K562 (cell line): ENCODE data around the gene ZBTB22. TPM values are rescaled to one million over a fixed set of nuclear protein-coding genes. Genes with fewer than 3 reads are reported as not detected.

Experiments
- BRD9 ChIP-seq: fragments of 450-650 bp; IDR thresholded peaks from 2 replicates; pipeline ENCODE4 v1.6.1; 2018; ENCODE audit warnings: low read depth; ENCODE audit not compliant: partially characterized antibody
- CREM ChIP-seq: IDR thresholded peaks from 2 replicates; pipeline ENCODE4 v1.6.1; 2014; ENCODE audit warnings: antibody characterized with exemption, low read depth
- GABPA ChIP-seq: fragments of 200-800 bp; sonication (Bioruptor generic); conservative IDR thresholded peaks from 2 replicates; pipeline ENCODE4 v1.6.1; 2016; ENCODE audit warnings: low read depth, missing genetic modification characterization, missing compliant biosample characterization
- HOMEZ ChIP-seq: fragments of 250-450 bp; sonication (Bioruptor Pico); IDR thresholded peaks from 2 replicates; pipeline ENCODE4 v1.4.0; 2020; ENCODE audit warnings: mild to moderate bottlenecking, moderate library complexity
- MITF ChIP-seq: IDR thresholded peaks from 2 replicates; pipeline ENCODE4 v1.6.1; 2014; ENCODE audit warnings: antibody characterized with exemption
- NCOA1 ChIP-seq: fragments of 450-650 bp; IDR thresholded peaks from 2 replicates; pipeline ENCODE4 v1.6.1; 2016; ENCODE audit warnings: low read depth
- NCOR1 ChIP-seq: fragments of 450-650 bp; IDR thresholded peaks from 2 replicates; pipeline ENCODE4 v1.6.1; 2016; ENCODE audit warnings: mild to moderate bottlenecking, moderate library complexity
- NRF1 ChIP-seq, 2 experiments: fragments of 450-650 bp; IDR thresholded peaks in 1 of 2; conservative IDR thresholded peaks in 1 of 2; 2 replicates each; pipeline ENCODE4 v1.6.1; 2014; ENCODE audit warnings: mild to moderate bottlenecking in 2 of 2
- POLR2G ChIP-seq: fragments of 200-400 bp; formaldehyde crosslinking; IDR thresholded peaks from 2 replicates; pipeline ENCODE4 v1.6.1; 2017; ENCODE audit warnings: low read depth, mild to moderate bottlenecking, antibody characterized with exemption, low read length, moderate library complexity
- RAD51 ChIP-seq: fragments of 450-650 bp; IDR thresholded peaks from 2 replicates; pipeline ENCODE4 v1.7.1; 2016; ENCODE audit warnings: low read depth, mild to moderate bottlenecking, borderline replicate concordance
- TEAD4 ChIP-seq, 2 experiments: sonication (generic) in 1 of 2; formaldehyde crosslinking in 1 of 2; IDR thresholded peaks; 2 replicates each; pipeline versions ENCODE4 v1.6.1 to v1.8.0; 2012 to 2022; ENCODE audit warnings: borderline replicate concordance in 1 of 2, inconsistent platforms in 1 of 2, low read length in 1 of 2, mild to moderate bottlenecking in 1 of 2, missing genetic modification reagents in 1 of 2
- ZFP1 ChIP-seq: fragments of 450-650 bp; formaldehyde crosslinking; IDR thresholded peaks from 2 replicates; pipeline ENCODE4 v1.4.0; 2020; ENCODE audit warnings: mild to moderate bottlenecking, mixed read lengths
- polyA plus RNA-seq, 8 experiments: library from polyadenylated mRNA; depleted of rRNA in 4 of 8; stranded (reverse) in 5 of 8; unstranded in 3 of 8; fragments of >200 nt; fragmentation: Nextera tagmentation in 2 of 8; fragmentation: Illumina TruSeq in 1 of 8; extraction: Ambion mirVana in 2 of 8; extraction: Trizol in 1 of 8; gene quantifications; 2 replicates each; pipeline versions ENCODE4 v1.2.1 to v1.2.3, GENCODE V29; 2011 to 2014; ENCODE audit warnings: inconsistent platforms in 1 of 8, missing spikeins in 1 of 8
- total RNA-seq, 7 experiments: library from RNA; depleted of rRNA in 6 of 7; stranded (reverse); fragments of >200 nt in 6 of 7; fragmentation: Illumina TruSeq in 2 of 7; extraction: Trizol in 2 of 7; gene quantifications; 2 replicates each; pipeline versions ENCODE4 v1.2.1 to v1.2.3, GENCODE V29; 2011 to 2021; ENCODE audit warnings: low replicate concordance in 1 of 7
- TF ChIP-seq, protein P1 (sequence below), 2 experiments: fragments of 450-650 bp in 1 of 2; IDR thresholded peaks; 2 replicates each; pipeline ENCODE4 v1.6.1; 2011 to 2017; ENCODE audit warnings: low read depth in 2 of 2, antibody characterized with exemption in 1 of 2, borderline replicate concordance in 1 of 2, low read length in 1 of 2, mild to moderate bottlenecking in 1 of 2, mixed read lengths in 1 of 2; ENCODE audit not compliant: control insufficient read depth in 1 of 2
- TF ChIP-seq, protein P2 (sequence below): sonication (generic); formaldehyde crosslinking; IDR thresholded peaks from 2 replicates; pipeline ENCODE4 v1.8.1; 2023; ENCODE audit warnings: mild to moderate bottlenecking, missing genetic modification reagents

The ZBTB22 gene
- total and polyA plus RNA-seq, 9 of the 15 experiments (the other 6 are each of a cell fraction or from before 2014, with no cell fraction given): 0.21 to 11.9 (median 7.1) TPM

DNA sequence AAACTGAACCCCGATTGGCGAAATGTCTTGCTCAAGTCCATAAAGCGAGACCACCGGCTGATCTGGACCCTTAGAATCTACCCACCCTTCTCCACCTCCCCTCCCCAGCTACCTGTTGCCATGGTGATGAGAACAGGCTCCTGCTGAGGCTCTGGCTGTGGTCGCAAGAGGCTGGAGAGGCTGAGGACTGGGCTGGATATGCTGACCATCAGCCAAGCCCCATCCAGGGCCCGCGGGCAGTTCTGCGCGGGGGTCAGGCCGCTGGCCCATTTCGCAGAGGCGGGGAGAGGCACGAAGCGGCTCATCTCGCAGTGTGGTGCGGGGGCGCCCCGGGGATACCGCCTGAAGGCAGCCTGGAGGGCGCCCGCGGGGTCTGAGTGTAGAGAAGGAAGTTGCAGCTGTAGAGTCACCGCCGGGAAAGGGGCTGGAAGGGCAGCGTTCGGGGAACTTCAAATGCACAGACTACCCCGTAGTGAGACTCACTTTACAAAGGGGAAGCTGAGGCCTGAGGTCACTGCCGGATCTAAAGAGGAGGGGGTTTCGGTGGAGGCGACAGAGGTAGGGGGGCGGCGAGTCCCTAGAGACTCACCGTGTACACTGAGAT lies 4.3 kb downstream of the ZBTB22 start (continued):
- TF ChIP-seq, protein P1, sequence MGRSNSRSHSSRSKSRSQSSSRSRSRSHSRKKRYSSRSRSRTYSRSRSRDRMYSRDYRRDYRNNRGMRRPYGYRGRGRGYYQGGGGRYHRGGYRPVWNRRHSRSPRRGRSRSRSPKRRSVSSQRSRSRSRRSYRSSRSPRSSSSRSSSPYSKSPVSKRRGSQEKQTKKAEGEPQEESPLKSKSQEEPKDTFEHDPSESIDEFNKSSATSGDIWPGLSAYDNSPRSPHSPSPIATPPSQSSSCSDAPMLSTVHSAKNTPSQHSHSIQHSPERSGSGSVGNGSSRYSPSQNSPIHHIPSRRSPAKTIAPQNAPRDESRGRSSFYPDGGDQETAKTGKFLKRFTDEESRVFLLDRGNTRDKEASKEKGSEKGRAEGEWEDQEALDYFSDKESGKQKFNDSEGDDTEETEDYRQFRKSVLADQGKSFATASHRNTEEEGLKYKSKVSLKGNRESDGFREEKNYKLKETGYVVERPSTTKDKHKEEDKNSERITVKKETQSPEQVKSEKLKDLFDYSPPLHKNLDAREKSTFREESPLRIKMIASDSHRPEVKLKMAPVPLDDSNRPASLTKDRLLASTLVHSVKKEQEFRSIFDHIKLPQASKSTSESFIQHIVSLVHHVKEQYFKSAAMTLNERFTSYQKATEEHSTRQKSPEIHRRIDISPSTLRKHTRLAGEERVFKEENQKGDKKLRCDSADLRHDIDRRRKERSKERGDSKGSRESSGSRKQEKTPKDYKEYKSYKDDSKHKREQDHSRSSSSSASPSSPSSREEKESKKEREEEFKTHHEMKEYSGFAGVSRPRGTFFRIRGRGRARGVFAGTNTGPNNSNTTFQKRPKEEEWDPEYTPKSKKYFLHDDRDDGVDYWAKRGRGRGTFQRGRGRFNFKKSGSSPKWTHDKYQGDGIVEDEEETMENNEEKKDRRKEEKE (IDR thresholded peaks at IDR 0.05; ENCODE audit: borderline replicate concordance in 1 of 2, control insufficient read depth in 1 of 2, low read depth in 2 of 2, low read length in 1 of 2): no peak
- TF ChIP-seq NRF1 (conservative IDR thresholded peaks at IDR 0.05 in 1 of 2, IDR thresholded peaks at IDR 0.05 in 1 of 2): peak in 1 of 2 experiments; percentile 33; a peak in 2 of 4 replicates
- no peak for TF ChIP-seq HOMEZ
- TF ChIP-seq, protein P2, sequence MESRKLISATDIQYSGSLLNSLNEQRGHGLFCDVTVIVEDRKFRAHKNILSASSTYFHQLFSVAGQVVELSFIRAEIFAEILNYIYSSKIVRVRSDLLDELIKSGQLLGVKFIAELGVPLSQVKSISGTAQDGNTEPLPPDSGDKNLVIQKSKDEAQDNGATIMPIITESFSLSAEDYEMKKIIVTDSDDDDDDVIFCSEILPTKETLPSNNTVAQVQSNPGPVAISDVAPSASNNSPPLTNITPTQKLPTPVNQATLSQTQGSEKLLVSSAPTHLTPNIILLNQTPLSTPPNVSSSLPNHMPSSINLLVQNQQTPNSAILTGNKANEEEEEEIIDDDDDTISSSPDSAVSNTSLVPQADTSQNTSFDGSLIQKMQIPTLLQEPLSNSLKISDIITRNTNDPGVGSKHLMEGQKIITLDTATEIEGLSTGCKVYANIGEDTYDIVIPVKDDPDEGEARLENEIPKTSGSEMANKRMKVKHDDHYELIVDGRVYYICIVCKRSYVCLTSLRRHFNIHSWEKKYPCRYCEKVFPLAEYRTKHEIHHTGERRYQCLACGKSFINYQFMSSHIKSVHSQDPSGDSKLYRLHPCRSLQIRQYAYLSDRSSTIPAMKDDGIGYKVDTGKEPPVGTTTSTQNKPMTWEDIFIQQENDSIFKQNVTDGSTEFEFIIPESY (CRISPR knock-in tag): no peak
- no peak for TF ChIP-seq MITF
- no peak for TF ChIP-seq ZFP1 (CRISPR knock-in tag)
- peak; percentile 58; the same call in 1 of the 2 replicates for TF ChIP-seq POLR2G
- no peak for TF ChIP-seq TEAD4 (IDR thresholded peaks at IDR 0.05; ENCODE audit: low read length)
- TF ChIP-seq TEAD4 (CRISPR knock-in tag; IDR thresholded peaks at IDR 0.05; ENCODE audit: borderline replicate concordance): no peak
- TF ChIP-seq BRD9: peak; percentile 19
- TF ChIP-seq RAD51: no peak
- 0 out of 2 replicates have a peak, but pooled peaks have one; percentile 11 for TF ChIP-seq NCOA1
- peak; percentile 28; the same call in 1 of the 2 replicates for TF ChIP-seq CREM
- no peak for TF ChIP-seq NCOR1
- 0 out of 2 replicates have a peak, but pooled peaks have one; percentile 7 for TF ChIP-seq GABPA (tag)
